ENCODE results near the gene PLXDC2. TPM values are rescaled to one million over a fixed set of nuclear protein-coding genes. Genes with fewer than 3 reads are reported as not detected.
A peak's percentile ranks its signal among the peaks of the same experiment; 100 is the strongest.

Gene PLXDC2
- polyA plus RNA-seq, 2 of the 4 experiments (the other 2 are of a cell fraction): 0.08 to 0.09 TPM

- POLR2A ChIA-PET: no interaction called here
Observed at GRCh38 chr10:19803676-19804075, 12.6 kb upstream of the PLXDC2 start.

GRCh38 chr10:19809481-19809880 is 6.8 kb upstream of the PLXDC2 start:
- ChIA-PET POLR2A (no interaction called here), CTCF (no interaction called here)
- DNase-seq (ENCODE audit: low read depth in 1 of 2, low spot score in 1 of 2): no peak
- no peak for FAIRE-seq
- no peak overlapping the region for H3K4me3 ChIP-seq
- 1% methylated on average over 3 of the region's 3 CpGs for WGBS (ENCODE audit: missing lambda C conversion rate)
- no peak for TF ChIP-seq RARB (CRISPR knock-in tag; IDR thresholded peaks at IDR 0.05)
- TF ChIP-seq POLR2A (IDR thresholded peaks at IDR 0.05; ENCODE audit: low read length): no peak
- TF ChIP-seq FOSL2 (IDR thresholded peaks at IDR 0.05): no peak
- TF ChIP-seq FOSL2 (CRISPR knock-in tag; IDR thresholded peaks at IDR 0.05): no peak
- TF ChIP-seq NPAS2 (CRISPR knock-in tag; IDR thresholded peaks at IDR 0.05; ENCODE audit: borderline replicate concordance): no peak
- no peak for TF ChIP-seq MAFK (IDR thresholded peaks at IDR 0.05; ENCODE audit: partially characterized antibody)
- TF ChIP-seq RAD21 (conservative IDR thresholded peaks at IDR 0.05 in 1 of 2, IDR thresholded peaks at IDR 0.05 in 1 of 2): no peak
- no peak for TF ChIP-seq HDAC2 (IDR thresholded peaks at IDR 0.05)
- no peak for TF ChIP-seq NR3C1 (IDR thresholded peaks at IDR 0.05)
- H3K4me1 ChIP-seq: no peaks in the 10 kb centered on the region
- H3K4me2 ChIP-seq: no peak overlapping the region
- ATAC-seq: no peak
- H3K27ac ChIP-seq: no peak overlapping the region
- no peaks in the 10 kb centered on the region; the same call in 1 of the 3 replicates for H3K9me3 ChIP-seq

More at GRCh38 chr10:19803676-19804075, 12.6 kb upstream of the PLXDC2 start:
- Histone ChIP-seq H3K4me2 (no peak overlapping the region), H3K4me3 (no peak overlapping the region), H3K27ac (no peak overlapping the region), H3K9me3 (no peaks in the 10 kb centered on the region; the same call in 2 of the 3 replicates), H3K4me1 (no peaks in the 10 kb centered on the region)
- CTCF ChIA-PET: no interaction called here
- no peak for FAIRE-seq
- 5% methylated on average over 2 of the region's 2 CpGs for WGBS (ENCODE audit: missing lambda C conversion rate)
- no peak for DNase-seq (ENCODE audit: low read depth in 1 of 2, low spot score in 1 of 2)
- ATAC-seq: no peak
- no peak for TF ChIP-seq HOXB13 (CRISPR knock-in tag; IDR thresholded peaks at IDR 0.05; ENCODE audit: low read depth)
- TF ChIP-seq KDM5A (IDR thresholded peaks at IDR 0.05): no peak
- TF ChIP-seq JUNB (IDR thresholded peaks at IDR 0.05): no peak
- no peak for TF ChIP-seq ZSCAN20 (CRISPR knock-in tag; IDR thresholded peaks at IDR 0.05)
- no peak for TF ChIP-seq GATA3 (IDR thresholded peaks at IDR 0.05; ENCODE audit: borderline replicate concordance)
- no peak for TF ChIP-seq FOSL2 (IDR thresholded peaks at IDR 0.05)
- no peak for TF ChIP-seq FOSL2 (CRISPR knock-in tag; IDR thresholded peaks at IDR 0.05)
- TF ChIP-seq ZFP36 (IDR thresholded peaks at IDR 0.05; ENCODE audit: borderline replicate concordance, partially characterized antibody): no peak
- TF ChIP-seq BHLHE40 (IDR thresholded peaks at IDR 0.05; ENCODE audit: low read depth, low read length): no peak
- no peak for TF ChIP-seq EHF (CRISPR knock-in tag; IDR thresholded peaks at IDR 0.05)
- no peak for TF ChIP-seq FOSB (CRISPR knock-in tag; IDR thresholded peaks at IDR 0.05)
- TF ChIP-seq HEYL (CRISPR knock-in tag; IDR thresholded peaks at IDR 0.05): no peak

DNA sequence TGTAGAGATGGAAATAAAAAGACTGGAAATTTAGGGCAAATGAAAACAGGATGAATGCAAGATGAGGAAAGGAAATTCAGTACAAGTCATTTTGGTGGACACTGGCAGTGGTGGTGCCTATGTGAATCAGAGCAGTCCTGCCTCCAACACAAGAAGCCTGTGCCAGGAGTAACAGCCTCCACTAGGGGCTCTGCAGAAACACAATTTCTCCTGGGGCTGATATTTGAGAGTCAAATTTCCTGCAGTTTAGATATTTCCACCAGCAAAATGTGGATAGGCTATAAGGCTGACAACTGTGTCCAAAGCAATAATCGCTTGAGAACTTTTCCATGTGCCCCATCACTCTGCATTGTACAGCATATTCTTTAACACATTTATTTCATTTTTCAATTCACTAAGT is 4.7 kb upstream of the PLXDC2 start:
- ChIA-PET CTCF (interaction anchor here (1.0 kb wide), 1 partner anchor 8 kb away, joined by 3 read pairs; no protein-coding TSS in a partner anchor), POLR2A (no interaction called here)
- no peak for DNase-seq (ENCODE audit: low read depth in 1 of 2, low spot score in 1 of 2)
- no peaks in the 10 kb centered on the region; the same call in 2 of the 3 replicates for H3K9me3 ChIP-seq
- ATAC-seq: 0 out of 6 replicates have a peak, but pooled peaks of 1 of the 2 experiments have one; percentile 26
- no peak overlapping the region for H3K4me3 ChIP-seq
- H3K27ac ChIP-seq: no peak overlapping the region
- 19% methylated on average over 1 of the region's 1 CpG for WGBS (ENCODE audit: missing lambda C conversion rate)
- no peak for FAIRE-seq
- TF ChIP-seq MAZ (IDR thresholded peaks at IDR 0.05; ENCODE audit: borderline replicate concordance, low read depth, low read length): no peak
- no peak for TF ChIP-seq FOSB (CRISPR knock-in tag; IDR thresholded peaks at IDR 0.05)
- TF ChIP-seq KDM1A (IDR thresholded peaks at IDR 0.05; ENCODE audit: low read depth): no peak
- no peak for TF ChIP-seq CHD4 (IDR thresholded peaks at IDR 0.05; ENCODE audit: borderline replicate concordance)
- H3K4me1 ChIP-seq: no peaks in the 10 kb centered on the region; the same call in 2 of the 3 replicates
- H3K4me2 ChIP-seq: no peak overlapping the region

DNA sequence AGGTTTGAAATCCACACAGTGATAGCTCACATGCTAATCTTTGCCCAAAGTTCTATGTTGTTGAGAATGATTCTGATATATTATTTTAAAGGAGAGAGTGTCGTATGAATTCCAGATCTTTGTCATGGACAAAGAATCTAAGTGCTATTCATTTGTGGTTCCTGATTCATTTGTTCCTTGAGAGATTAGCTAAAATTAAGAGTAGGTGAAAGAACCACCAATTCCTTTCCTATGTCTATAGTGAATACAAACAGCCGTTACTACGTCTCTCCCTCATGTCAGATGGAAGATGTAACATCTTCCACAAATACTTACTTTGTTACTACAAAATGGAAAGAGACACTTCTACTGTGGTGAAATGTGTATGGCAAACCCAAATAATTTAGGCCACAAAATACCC is 3.3 kb upstream of the PLXDC2 start:
- H3K4me3 ChIP-seq: no peak overlapping the region
- 44% methylated on average over 3 of the region's 3 CpGs for WGBS (ENCODE audit: missing lambda C conversion rate)
- H3K4me2 ChIP-seq: no peak overlapping the region
- H3K4me1 ChIP-seq: peaks cover 4% of the 10 kb centered on the region; the same call in 2 of the 3 replicates
- FAIRE-seq: no peak
- H3K9me3 ChIP-seq: no peaks in the 10 kb centered on the region; the same call in 2 of the 3 replicates
- no peak for ATAC-seq
- H3K27ac ChIP-seq: no peak overlapping the region
- ChIA-PET POLR2A (no interaction called here), CTCF (no interaction called here)
- no peak for TF ChIP-seq USF2 (IDR thresholded peaks at IDR 0.05)
- TF ChIP-seq CEBPB (IDR thresholded peaks at IDR 0.05): no peak
- no peak for TF ChIP-seq CBX8 (IDR thresholded peaks at IDR 0.05)
- TF ChIP-seq JUN (IDR thresholded peaks at IDR 0.05): no peak
- no peak for TF ChIP-seq BCL3 (IDR thresholded peaks at IDR 0.05)
- no peak for TF ChIP-seq ZC3H11A (IDR thresholded peaks at IDR 0.05)
- TF ChIP-seq MYC (IDR thresholded peaks at IDR 0.05; ENCODE audit: borderline replicate concordance, low read length): no peak
- TF ChIP-seq HDAC2 (IDR thresholded peaks at IDR 0.05): no peak
- TF ChIP-seq HOXA7 (CRISPR knock-in tag; IDR thresholded peaks at IDR 0.05): no peak
- no peak for TF ChIP-seq BHLHE40 (IDR thresholded peaks at IDR 0.05; ENCODE audit: low read depth, low read length)
- TF ChIP-seq CBX2 (IDR thresholded peaks at IDR 0.05; ENCODE audit: borderline replicate concordance, low read depth): no peak
- no peak for TF ChIP-seq ELK1 (IDR thresholded peaks at IDR 0.05; ENCODE audit: low read depth, low read length)
- no peak for TF ChIP-seq MAX (IDR thresholded peaks at IDR 0.05)
- TF ChIP-seq ZSCAN20 (CRISPR knock-in tag; IDR thresholded peaks at IDR 0.05): no peak
- DNase-seq (ENCODE audit: low read depth in 1 of 2, low spot score in 1 of 2): no peak

Data from A549 (cell line).